Measurements from ENCODE around the gene RALBP1.

RALBP1 gene

DNA sequence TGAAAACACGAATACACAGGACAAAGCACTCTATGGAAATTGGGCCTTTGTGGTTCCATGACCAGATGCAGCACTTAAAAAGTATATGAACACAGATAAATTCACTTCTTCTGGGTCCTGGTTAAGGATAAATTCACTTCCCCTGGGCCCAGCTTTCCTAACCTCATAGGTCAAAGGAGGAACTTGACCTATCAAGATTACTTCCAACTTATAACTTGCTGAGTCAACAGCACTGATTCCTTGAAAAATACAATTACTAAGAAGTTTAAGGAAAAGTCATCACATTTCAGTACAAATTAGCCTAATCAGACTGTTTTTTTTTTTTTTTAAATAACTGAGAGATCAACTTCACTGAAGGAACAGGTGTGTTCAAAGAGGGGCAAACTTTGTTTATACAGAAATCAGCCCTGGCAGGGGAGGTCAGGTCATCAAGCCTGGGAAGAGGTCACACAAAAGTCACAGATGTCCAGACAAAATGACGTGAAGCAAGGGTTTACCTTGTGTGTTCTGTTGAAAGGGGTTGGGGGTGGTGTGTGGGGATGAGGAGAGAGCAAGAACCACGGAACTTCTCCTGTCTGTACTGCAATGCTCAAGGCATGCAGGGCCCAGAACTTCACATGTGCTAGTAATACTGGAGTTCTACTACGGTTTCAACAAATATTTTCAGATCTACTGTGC is 83.2 kb downstream of the RALBP1 start:
- no peak for DNase-seq (ENCODE audit: insufficient read length, low spot score)
- FAIRE-seq, result no peak
- no peak for TF ChIP-seq POLR2A (IDR thresholded peaks at IDR 0.05; ENCODE audit: low read depth, low read length)

DNA sequence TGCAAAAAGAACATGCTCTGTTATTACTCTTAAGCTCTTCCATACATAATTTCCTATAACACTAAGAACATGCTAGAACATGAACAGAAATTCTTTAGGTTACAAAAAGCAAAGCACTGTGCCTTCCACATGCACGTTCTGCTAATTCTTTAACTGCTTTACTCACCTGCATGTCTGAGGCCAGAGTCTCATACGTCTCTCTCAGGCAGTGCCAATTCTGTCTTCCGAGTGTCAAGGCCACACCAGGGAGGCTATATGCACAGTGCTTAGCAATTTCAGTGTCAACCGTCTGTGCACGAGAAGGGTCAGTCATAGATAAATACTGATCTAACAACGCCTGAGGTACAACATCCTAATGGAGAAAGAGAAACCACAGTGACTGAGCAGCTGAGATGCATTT is 83.9 kb downstream of the RALBP1 start:
- no peak for FAIRE-seq

GRCh38 chr18:9561759-9562158 is 86.4 kb downstream of the RALBP1 start:
- FAIRE-seq, result no peak
- no peak for DNase-seq (ENCODE audit: insufficient read length, low spot score)
- no peak for TF ChIP-seq POLR2A (IDR thresholded peaks at IDR 0.05; ENCODE audit: low read depth, low read length)

More for the DNA sequence above, 83.9 kb downstream of the RALBP1 start:
- TF ChIP-seq POLR2A (IDR thresholded peaks at IDR 0.05; ENCODE audit: low read depth, low read length), result no peak
- no peak for DNase-seq (ENCODE audit: insufficient read length, low spot score)

- no peak for FAIRE-seq
- TF ChIP-seq POLR2A (IDR thresholded peaks at IDR 0.05; ENCODE audit: low read depth, low read length), result no peak
- no peak for DNase-seq (ENCODE audit: insufficient read length, low spot score)
Measured at GRCh38 chr18:9562584-9562983, 87.3 kb downstream of the RALBP1 start.

DNA sequence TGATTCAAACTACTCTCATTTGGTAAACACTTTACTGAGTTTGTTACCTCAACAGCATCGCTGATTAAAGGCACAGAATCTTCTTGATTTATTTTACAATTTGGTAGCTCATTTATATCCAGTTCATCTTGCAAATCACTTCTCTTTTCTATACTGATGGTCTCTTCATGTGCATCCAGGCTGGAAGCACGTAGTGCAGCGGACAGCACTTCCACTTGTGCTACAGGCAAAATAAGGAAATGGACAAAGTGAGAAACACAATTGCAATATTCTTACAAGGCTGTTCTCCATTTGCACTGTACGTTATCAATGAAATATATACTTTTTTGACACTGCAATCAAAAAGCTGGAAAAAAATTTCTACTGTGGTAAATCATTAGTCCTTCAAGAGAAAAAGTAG is 88.0 kb downstream of the RALBP1 start:
- TF ChIP-seq POLR2A (IDR thresholded peaks at IDR 0.05; ENCODE audit: low read depth, low read length), result no peak
- DNase-seq (ENCODE audit: insufficient read length, low spot score) (no peak), FAIRE-seq (no peak)

DNA sequence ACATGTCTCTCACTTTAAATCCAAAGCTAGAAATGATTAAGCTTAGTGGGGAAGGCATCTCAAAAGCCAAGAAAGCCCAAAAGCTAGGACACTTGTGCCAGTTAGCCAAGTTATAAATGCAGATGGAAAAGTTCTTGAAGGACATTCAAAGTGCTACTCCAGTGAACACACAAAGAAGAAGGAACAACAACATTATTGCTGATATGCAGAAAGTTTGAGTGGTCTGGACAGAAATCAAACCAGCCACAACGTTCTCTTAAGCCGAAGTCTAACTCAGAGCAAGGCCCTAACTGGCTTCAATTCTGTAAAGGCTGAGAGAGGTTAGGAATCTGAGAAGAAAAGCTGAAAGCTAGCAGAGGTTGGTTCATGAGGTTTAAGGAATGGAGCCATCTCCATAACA is 90.1 kb downstream of the RALBP1 start:
- TF ChIP-seq POLR2A (IDR thresholded peaks at IDR 0.05; ENCODE audit: low read depth, low read length), result no peak
- no peak for DNase-seq (ENCODE audit: insufficient read length, low spot score)
- no peak for FAIRE-seq

- TF ChIP-seq POLR2A (IDR thresholded peaks at IDR 0.05; ENCODE audit: low read depth, low read length), result no peak
- FAIRE-seq (no peak), DNase-seq (ENCODE audit: insufficient read length, low spot score) (no peak)
Measured at GRCh38 chr18:9568186-9568585, 92.9 kb downstream of the RALBP1 start.

DNA sequence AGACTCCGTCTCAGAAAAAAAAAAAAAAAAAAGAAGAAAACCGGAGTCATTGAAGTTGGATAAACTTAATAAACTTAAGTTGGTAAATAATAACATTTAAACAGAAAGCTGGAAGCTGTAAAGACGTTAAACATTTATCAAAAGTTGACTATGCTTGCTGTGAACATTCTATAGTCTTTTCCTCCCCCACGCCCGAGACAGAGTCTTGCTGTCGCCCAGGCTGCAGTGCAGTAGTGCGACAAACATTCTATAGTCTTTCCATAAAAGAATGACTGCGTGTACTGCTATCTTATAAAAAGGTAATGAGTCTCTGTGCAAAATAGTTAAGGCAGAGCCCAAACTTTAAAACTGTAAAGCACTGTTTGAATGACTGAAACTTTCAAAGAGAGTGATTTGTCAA is 93.9 kb downstream of the RALBP1 start:
- TF ChIP-seq POLR2A (IDR thresholded peaks at IDR 0.05; ENCODE audit: low read depth, low read length), result no peak
- FAIRE-seq, result no peak
- DNase-seq (ENCODE audit: insufficient read length, low spot score), result no peak

- TF ChIP-seq POLR2A (IDR thresholded peaks at IDR 0.05; ENCODE audit: low read depth, low read length), result no peak
- DNase-seq (ENCODE audit: insufficient read length, low spot score), result no peak
- no peak for FAIRE-seq
Measured at GRCh38 chr18:9570255-9570654, 94.9 kb downstream of the RALBP1 start.

DNA sequence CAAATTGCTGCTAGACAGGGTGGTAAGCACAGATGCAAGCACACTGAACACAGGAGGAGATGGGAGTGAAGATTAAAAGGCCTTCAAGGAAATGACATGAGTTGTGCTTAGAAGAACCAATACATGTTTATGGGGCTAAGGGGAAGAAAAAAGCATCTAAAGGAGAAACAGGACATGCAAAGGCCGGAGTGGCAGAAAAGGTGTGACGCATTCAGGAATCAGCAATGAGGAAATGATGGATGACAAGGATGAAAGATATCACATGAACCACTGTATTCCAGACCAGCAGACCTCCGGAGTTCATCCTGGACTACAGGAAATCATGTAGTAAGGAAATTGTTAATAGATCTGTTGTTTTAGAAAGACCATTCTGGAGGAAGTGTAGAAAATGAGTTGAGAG is 96.2 kb downstream of the RALBP1 start:
- FAIRE-seq (no peak), DNase-seq (ENCODE audit: insufficient read length, low spot score) (no peak)
- no peak for TF ChIP-seq POLR2A (IDR thresholded peaks at IDR 0.05; ENCODE audit: low read depth, low read length)

DNA sequence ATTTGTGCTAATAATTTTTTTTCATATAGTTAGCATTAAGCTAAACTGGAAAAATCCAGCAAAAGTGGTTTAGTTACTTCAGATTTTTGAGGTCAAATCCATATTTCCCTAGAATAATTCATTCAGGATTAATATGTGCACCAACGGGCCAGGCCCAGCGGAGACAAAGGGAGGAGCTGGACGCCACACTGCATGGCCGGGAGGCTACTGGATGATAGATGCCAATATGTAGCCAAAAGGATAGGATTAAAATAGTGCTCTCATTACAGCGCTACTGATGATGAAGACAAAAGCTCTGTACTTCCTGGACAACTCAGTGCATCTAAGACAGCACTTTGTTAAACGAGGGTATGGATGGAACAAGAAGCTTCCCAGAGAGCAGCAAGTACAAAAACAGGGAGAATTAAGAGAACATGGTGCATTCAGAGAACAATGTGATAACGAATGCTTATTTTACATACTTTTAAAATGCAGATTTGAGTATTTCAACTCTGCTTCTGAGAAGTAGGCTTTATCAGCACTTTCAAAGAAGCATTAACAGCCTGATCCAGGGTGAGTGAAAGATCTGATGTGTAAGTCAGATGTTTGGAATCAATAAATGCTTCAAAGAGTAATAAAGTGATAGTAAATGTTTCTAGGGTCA is 99.3 kb downstream of the RALBP1 start:
- no peak for DNase-seq (ENCODE audit: insufficient read length, low spot score)
- FAIRE-seq, result peak; percentile 45
- no peak for TF ChIP-seq POLR2A (IDR thresholded peaks at IDR 0.05; ENCODE audit: low read depth, low read length)

- no peak for TF ChIP-seq POLR2A (IDR thresholded peaks at IDR 0.05; ENCODE audit: low read depth, low read length)
- DNase-seq (ENCODE audit: insufficient read length, low spot score) (peak; percentile 27), FAIRE-seq (peak; percentile 100)
Measured at GRCh38 chr18:9575558-9575957, 100.2 kb downstream of the RALBP1 start.

GRCh38 chr18:9577361-9577760 is 102.0 kb downstream of the RALBP1 start:
- FAIRE-seq (no peak), DNase-seq (ENCODE audit: insufficient read length, low spot score) (no peak)
- no peak for TF ChIP-seq POLR2A (IDR thresholded peaks at IDR 0.05; ENCODE audit: low read depth, low read length)

GRCh38 chr18:9578306-9578705 is 103.0 kb downstream of the RALBP1 start:
- DNase-seq (ENCODE audit: insufficient read length, low spot score), result no peak
- peak; percentile 41 for FAIRE-seq
- TF ChIP-seq POLR2A (IDR thresholded peaks at IDR 0.05; ENCODE audit: low read depth, low read length), result no peak

DNA sequence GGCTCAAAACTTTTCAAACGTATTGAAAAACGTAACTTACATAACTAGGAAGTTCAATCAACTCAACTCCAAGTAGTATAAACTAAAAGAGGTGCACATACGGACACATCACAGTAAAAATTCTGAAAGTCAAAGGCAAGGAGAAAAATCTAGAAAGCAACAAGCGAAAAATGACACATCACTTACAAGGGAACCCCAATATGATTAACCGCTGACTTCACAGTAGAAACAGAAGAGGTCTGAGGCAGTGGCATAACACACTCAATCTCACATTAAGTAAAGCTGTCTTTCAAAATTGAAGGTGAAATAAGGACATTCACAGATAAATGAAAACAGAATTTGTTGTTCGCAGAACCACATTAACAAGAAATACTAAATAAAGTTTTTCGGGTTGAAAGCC is 106.4 kb downstream of the RALBP1 start:
- TF ChIP-seq POLR2A (IDR thresholded peaks at IDR 0.05; ENCODE audit: low read depth, low read length), result no peak
- DNase-seq (ENCODE audit: insufficient read length, low spot score) (no peak), FAIRE-seq (peak; percentile 73)
